Measurements from ENCODE around the gene SH2D3C. TPM values are rescaled to one million over a fixed set of nuclear protein-coding genes. Genes with fewer than 3 reads are reported as not detected.

SH2D3C gene
- total RNA-seq, 2 donors from 2014 or later = 5.3 to 13.1 TPM

DNA sequence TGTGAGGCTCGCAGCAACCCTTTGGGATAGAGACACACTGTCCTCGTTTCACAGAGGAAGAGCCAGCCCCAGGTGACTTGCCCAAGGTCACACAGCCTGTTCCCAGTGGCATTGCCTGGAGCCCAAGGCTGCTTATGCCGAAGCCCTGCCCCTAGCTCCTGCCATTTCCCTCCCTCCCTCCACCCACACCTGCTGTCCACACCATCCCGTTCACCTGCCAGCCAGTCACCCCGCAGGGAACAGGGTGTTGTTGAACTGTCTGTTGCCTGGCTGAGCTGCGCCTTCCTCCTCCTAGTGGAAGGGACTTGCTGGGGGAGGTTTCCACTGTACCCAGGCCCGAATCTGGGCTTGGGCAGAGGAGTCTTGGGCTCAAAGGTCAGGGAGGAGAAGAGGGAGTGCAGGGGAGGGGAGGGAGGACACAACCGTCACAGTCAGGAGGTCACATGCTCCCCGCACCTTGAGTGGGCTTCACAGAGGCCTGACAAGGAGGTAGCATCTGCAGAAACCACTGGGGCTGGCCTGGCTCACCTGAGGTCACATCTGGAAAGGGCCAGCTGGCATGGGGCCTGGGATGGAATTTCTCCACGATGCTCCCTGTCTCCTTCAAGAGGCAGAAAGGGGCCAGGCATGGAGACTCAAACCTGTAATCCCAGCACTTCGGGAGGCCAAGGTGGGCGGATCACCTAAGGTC, 56.3 kb downstream of the SH2D3C start:
- Histone ChIP-seq H3K36me3 (no peaks in the 10 kb centered on the region), H3K27ac (no peak overlapping the region), H3K4me1 (ENCODE audit: control insufficient read depth in 1 of 2, low read depth in 2 of 2) (peaks cover 6 to 13% of the 10 kb centered on the region in 2 donors), H3K9me3 (no peaks in the 10 kb centered on the region), H3K27me3 (replicated peaks; ENCODE audit: insufficient read depth) (no peaks in the 10 kb centered on the region), H3K4me3 (no peak overlapping the region)
- no peak for DNase-seq (ENCODE audit: low spot score)
- TF ChIP-seq, protein P1, sequence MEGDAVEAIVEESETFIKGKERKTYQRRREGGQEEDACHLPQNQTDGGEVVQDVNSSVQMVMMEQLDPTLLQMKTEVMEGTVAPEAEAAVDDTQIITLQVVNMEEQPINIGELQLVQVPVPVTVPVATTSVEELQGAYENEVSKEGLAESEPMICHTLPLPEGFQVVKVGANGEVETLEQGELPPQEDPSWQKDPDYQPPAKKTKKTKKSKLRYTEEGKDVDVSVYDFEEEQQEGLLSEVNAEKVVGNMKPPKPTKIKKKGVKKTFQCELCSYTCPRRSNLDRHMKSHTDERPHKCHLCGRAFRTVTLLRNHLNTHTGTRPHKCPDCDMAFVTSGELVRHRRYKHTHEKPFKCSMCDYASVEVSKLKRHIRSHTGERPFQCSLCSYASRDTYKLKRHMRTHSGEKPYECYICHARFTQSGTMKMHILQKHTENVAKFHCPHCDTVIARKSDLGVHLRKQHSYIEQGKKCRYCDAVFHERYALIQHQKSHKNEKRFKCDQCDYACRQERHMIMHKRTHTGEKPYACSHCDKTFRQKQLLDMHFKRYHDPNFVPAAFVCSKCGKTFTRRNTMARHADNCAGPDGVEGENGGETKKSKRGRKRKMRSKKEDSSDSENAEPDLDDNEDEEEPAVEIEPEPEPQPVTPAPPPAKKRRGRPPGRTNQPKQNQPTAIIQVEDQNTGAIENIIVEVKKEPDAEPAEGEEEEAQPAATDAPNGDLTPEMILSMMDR (IDR thresholded peaks at IDR 0.05) = no peak
- no peak for ATAC-seq (ENCODE audit: insufficient number of reproducible peaks, low FRiP score, low read depth)

DNA sequence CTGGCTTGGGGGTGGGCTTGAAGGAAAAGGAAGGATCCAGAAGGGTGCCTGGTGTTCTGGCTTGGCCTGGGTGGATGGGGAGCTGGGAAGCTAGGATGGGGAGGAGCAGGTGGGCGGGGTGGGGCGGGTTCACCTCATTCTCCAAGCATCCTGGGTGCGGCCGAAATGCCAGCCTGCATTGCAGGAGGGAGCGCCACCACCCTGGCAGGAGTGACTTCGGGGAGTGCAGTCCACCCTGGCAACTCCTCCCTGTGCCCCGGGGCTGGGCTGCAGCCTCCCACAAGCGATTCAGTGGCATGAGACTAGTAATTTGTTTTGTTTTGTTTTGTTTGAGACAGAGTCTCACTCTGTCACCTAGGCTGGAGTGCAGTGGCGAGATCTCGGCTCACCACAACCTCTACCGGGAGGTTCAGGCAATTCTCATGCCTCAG, 57.1 kb downstream of the SH2D3C start:
- ATAC-seq (ENCODE audit: insufficient number of reproducible peaks, low FRiP score, low read depth) = no peak
- TF ChIP-seq, protein P1 (IDR thresholded peaks at IDR 0.05) = no peak

DNA sequence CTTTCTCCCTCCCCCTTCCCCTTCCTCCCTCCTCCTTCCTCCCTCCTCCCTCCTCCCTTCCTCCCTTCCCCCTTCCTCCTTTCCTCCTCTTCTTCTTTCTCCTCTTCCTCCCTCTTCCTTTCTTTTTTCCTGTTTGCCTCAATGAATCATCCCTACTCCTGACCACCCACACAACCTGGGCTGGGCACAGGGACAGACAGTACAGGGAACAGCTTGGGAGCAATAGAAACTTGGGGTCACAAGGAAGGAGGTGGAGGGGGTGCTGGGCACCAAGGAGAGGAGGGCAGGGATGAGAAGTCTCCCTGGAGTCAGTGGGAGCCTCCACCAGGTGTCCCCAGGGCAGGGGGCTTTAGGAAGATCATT, 57.6 kb downstream of the SH2D3C start:
- Histone ChIP-seq H3K27ac (no peak overlapping the region), H3K4me3 (no peak overlapping the region), H3K36me3 (no peaks in the 10 kb centered on the region), H3K9me3 (no peaks in the 10 kb centered on the region), H3K27me3 (replicated peaks; ENCODE audit: insufficient read depth) (no peaks in the 10 kb centered on the region), H3K4me1 (ENCODE audit: control insufficient read depth in 1 of 2, low read depth in 2 of 2) (peaks cover 10 to 20% of the 10 kb centered on the region in 2 donors)
- DNase-seq (ENCODE audit: low spot score) (no peak), ATAC-seq (ENCODE audit: insufficient number of reproducible peaks, low FRiP score, low read depth) (no peak)
- TF ChIP-seq, protein P1 (IDR thresholded peaks at IDR 0.05) = no peak

More for the DNA sequence above, 57.1 kb downstream of the SH2D3C start:
- Histone ChIP-seq H3K27me3 (replicated peaks; ENCODE audit: insufficient read depth) (no peaks in the 10 kb centered on the region), H3K9me3 (no peaks in the 10 kb centered on the region), H3K4me3 (no peak overlapping the region), H3K4me1 (ENCODE audit: control insufficient read depth in 1 of 2, low read depth in 2 of 2) (peaks cover 6 to 15% of the 10 kb centered on the region in 2 donors), H3K36me3 (no peaks in the 10 kb centered on the region), H3K27ac (no peak overlapping the region)
- DNase-seq (ENCODE audit: low spot score) = no peak

DNA sequence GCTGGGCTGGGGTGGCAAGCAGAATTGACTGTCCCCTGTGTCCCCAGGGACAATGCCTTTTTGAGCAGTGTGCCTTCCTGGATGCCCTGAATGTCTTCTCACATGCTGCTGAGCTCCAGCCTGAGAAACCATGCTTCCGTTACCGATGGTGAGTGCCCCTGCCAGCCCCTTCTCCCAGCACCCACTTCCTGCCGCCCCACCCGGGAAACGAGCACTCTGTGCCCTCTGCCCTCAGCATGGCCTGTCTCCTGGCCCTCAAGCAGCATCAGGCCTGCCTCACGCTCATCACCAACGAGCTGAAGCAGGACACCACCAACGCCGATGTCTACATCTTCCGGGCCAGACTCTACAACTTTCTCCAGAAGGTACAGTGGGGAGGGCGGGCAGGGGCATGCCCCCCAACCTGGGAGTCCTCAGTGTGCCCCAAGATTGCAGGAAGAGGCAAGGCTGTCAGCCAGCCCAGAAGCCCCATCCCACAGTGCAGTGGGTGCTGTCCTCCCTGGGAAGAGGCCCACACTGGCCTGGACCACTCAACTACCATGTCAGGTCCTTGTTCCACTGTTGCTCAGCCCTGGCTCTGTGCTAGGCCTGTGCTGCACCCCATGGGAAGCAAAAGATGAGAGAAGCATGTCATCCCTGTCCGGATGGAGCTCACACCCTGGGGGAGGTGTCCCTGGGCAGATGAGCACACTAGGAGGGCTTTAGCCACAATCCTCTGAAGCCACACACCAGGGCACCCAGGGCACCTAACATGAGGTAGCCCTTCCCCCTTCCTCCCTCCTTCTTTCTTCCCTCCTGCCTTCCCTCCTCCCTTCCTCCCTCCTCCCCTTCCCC, 58.2 kb downstream of the SH2D3C start:
- no peak for DNase-seq (ENCODE audit: low spot score)
- TF ChIP-seq, protein P1 (IDR thresholded peaks at IDR 0.05) = no peak
- peaks cover 10 to 20% of the 10 kb centered on the region in 2 donors for H3K4me1 ChIP-seq (ENCODE audit: control insufficient read depth in 1 of 2, low read depth in 2 of 2)

DNA sequence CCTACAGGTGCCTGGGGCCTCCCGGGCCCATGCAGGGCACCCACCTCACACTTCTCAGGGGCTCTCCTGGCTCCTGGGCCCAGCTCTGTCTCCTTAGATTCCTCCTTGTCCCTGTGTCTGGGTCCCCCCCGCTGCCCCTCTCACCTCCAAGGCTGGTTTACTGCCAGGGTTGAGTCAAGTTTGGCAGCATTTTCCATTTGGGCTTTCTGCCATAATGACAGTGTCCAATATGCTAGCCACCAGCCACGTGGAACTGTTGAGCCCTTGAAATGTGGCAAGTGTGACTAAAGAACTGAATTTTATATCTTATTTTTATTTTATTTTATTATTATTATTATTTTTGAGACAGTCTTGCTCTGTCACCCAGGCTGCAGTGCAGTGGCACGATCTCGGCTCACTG, 60.7 kb downstream of the SH2D3C start:
- H3K27me3 ChIP-seq (replicated peaks; ENCODE audit: insufficient read depth) = no peaks in the 10 kb centered on the region
- DNase-seq (ENCODE audit: low spot score) = no peak
- ATAC-seq (ENCODE audit: insufficient number of reproducible peaks, low FRiP score, low read depth) = no peak
- H3K27ac ChIP-seq = no peak overlapping the region
- H3K9me3 ChIP-seq = no peaks in the 10 kb centered on the region
- no peaks in the 10 kb centered on the region for H3K36me3 ChIP-seq
- TF ChIP-seq, protein P1 (IDR thresholded peaks at IDR 0.05) = no peak
- peaks cover 7 to 13% of the 10 kb centered on the region in 2 donors for H3K4me1 ChIP-seq (ENCODE audit: control insufficient read depth in 1 of 2, low read depth in 2 of 2)
- H3K4me3 ChIP-seq = no peak overlapping the region

More for the DNA sequence above, 58.2 kb downstream of the SH2D3C start:
- no peak overlapping the region for H3K27ac ChIP-seq
- H3K9me3 ChIP-seq = no peaks in the 10 kb centered on the region
- ATAC-seq (ENCODE audit: insufficient number of reproducible peaks, low FRiP score, low read depth) = no peak
- no peaks in the 10 kb centered on the region for H3K27me3 ChIP-seq (replicated peaks; ENCODE audit: insufficient read depth)
- H3K4me3 ChIP-seq = no peak overlapping the region
- no peaks in the 10 kb centered on the region for H3K36me3 ChIP-seq

Data from thoracic aorta (tissue), 2 donors.